NCI-H2196 (cell line): Measurements from ENCODE around the gene USHBP1.
A peak's percentile ranks its signal among the peaks of the same experiment; 100 is the strongest.

ENCODE experiments used
- DNase-seq: peaks from one replicate; lab custom pipeline; 2025; ENCODE audit not compliant: unreplicated experiment; lab: John Stamatoyannopoulos, UW

The USHBP1 gene

GRCh38 chr19:17214508-17215126, 49.9 kb downstream of the USHBP1 start:
- no peak for DNase-seq

- DNase-seq = no peak
Observed at GRCh38 chr19:17213334-17213733, 51.2 kb downstream of the USHBP1 start.

GRCh38 chr19:17211547-17212446, 52.7 kb downstream of the USHBP1 start:
- no peak for DNase-seq

- no peak for DNase-seq
Observed at GRCh38 chr19:17210296-17210695, 54.2 kb downstream of the USHBP1 start.

GRCh38 chr19:17209126-17210036, 55.2 kb downstream of the USHBP1 start:
- peak; percentile 65 for DNase-seq

GRCh38 chr19:17206736-17207581, 57.6 kb downstream of the USHBP1 start:
- no peak for DNase-seq

- peak; percentile 79 for DNase-seq
Observed at GRCh38 chr19:17205237-17206140, 59.1 kb downstream of the USHBP1 start.

- no peak for DNase-seq
Observed at GRCh38 chr19:17202713-17203112, 61.8 kb downstream of the USHBP1 start.

GRCh38 chr19:17202249-17202648, 62.3 kb downstream of the USHBP1 start:
- DNase-seq = no peak

- DNase-seq = no peak
Observed at GRCh38 chr19:17200408-17201079, 64.0 kb downstream of the USHBP1 start.
